GM12872 (cell line): ENCODE results near the gene DEGS2.

ENCODE experiments used
- TF ChIP-seq, protein P1 (sequence below): IDR thresholded peaks from 3 replicates; pipeline ENCODE4 v1.5.1; 2011; ENCODE audit warnings: low read depth, mild to moderate bottlenecking, low read length, moderate library complexity; ENCODE audit not compliant: insufficient read depth

Gene DEGS2

DNA sequence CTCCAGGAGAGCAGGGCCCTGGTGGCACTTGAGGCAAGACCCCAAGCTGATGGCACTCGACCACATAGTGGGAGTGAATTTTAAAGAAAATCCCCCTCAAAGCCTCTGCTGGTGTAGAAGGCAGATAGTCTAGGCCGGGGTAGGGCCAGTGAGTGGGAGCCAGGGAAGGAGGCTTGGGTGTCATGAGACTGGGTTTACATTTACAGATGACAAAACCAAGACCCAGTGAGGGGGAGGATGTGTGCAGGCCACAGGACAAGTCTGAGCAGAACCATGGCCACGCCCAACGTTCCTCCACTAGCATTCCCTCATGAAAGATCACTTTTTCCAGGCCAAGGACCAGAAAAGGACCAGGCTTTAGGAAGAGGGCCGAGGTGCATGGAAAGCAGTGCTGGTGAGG, 52.2 kb downstream of the DEGS2 start:
- TF ChIP-seq, protein P1, sequence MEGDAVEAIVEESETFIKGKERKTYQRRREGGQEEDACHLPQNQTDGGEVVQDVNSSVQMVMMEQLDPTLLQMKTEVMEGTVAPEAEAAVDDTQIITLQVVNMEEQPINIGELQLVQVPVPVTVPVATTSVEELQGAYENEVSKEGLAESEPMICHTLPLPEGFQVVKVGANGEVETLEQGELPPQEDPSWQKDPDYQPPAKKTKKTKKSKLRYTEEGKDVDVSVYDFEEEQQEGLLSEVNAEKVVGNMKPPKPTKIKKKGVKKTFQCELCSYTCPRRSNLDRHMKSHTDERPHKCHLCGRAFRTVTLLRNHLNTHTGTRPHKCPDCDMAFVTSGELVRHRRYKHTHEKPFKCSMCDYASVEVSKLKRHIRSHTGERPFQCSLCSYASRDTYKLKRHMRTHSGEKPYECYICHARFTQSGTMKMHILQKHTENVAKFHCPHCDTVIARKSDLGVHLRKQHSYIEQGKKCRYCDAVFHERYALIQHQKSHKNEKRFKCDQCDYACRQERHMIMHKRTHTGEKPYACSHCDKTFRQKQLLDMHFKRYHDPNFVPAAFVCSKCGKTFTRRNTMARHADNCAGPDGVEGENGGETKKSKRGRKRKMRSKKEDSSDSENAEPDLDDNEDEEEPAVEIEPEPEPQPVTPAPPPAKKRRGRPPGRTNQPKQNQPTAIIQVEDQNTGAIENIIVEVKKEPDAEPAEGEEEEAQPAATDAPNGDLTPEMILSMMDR, result no peak

DNA sequence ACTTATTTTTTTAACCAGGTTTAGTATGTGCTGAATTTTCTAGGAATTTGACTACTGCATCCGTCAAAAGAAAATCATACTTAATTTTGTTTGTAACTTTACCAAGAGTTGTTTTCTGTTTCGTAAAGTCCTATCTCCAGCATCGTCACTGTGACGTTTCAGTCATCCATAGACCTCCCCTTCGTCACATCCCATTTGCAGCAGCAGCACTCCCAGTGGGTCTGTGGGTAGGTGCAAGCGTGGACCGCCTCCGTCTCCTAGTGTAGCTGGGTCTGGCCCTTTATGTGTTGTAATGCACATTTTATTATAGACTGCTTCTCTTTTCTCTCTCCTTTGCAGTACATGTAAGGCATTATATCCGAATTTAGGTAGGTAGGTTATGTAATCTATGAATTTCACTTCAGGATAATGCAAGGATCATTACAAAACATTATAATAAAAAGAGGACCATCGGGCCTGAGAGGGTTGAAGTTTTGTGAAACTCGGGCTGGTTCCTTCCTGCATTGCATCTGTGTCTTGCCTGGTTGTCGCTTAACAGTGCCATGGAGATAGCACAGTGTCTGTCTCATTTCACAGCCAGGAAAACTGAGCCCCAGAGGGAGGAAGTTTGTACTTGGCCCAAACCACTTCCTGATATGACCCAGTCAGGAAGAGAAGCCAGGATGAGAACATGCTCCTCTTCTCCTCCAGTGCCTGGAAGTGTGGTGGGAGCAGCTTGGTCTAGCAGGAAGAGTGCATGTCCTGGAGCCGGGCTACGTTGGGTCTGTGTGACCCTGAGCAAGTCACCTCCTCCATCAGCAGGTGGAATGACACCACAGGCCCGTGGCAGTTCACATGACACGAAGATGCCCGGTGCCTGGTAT, 53.0 kb downstream of the DEGS2 start:
- TF ChIP-seq, protein P1, result no peak

DNA sequence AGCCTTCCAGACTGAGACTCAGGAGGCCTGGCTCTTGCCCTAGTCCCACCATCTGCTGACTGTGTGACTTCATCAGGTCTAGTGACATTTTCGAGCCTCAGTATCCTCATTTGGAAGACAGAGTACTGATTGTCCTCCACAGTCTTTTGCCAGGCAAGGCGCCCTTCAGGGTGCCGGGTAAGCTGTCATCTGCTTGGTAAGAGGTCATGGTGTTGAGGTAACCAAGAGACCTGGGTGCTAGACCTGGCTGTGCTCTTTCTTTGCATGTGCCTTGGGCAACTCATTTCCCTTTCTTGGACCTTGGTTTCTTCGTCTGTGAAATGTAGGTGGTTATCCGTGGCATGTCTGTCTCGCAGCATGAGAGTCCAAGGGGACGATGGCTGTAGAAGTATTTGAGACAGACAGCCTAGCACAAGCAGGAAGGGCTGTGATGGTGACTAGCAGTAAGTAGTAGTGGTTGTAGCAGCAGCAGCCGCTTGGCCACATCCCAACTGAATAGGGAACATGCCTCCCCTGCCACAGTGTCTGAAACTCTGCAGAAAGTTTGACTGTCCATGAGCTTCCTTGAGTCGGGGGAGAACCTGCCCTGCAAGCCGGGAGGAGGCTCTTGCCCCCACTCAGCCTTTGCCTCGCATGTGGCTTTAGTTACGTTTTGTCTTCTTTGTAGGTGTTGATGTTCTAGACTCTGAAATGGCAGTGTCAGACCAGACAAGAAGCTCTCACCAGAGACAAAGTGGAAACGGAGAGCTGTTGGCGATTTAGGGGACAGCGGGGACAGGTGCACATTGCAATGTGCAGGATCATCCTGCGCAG, 53.9 kb downstream of the DEGS2 start:
- TF ChIP-seq, protein P1, result no peak

DNA sequence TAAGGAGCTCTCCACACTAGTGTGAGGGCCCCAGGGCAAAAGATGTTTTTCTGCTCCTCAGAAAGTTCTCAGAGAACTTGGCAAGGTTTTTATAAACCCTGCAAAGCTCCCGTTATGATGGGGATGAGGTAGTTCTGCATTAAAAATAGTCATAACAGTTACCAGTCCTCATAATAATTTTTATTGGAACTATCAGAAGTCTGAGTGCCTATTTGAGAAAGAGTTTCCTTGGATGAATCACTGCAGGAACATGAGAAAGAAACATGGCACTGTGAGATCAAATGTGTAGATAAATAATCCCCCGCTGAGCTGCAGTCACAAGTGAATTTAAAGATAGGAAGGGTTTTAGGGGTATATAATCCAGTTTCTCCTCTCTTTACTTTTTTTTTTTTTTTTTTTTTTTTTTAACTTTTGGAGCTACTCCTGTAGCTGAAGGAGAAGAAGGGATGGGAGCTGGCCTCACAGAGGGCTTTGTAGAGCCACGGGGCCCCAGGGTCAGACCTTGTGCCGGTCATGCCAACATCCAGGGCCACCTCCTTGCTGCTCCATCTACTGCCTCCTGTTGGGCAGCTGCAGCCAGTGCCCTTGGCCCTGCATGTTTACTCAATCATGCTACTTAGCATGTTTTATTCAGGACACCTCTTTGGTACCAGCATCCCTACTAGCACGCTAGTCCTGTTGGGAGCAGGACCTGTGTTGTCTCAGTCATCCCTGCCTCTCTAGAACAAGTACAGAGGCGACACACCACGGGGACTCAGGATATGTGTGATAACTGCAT, 54.7 kb downstream of the DEGS2 start:
- TF ChIP-seq, protein P1, result peak; percentile 34; the same call in 1 of the 3 replicates

DNA sequence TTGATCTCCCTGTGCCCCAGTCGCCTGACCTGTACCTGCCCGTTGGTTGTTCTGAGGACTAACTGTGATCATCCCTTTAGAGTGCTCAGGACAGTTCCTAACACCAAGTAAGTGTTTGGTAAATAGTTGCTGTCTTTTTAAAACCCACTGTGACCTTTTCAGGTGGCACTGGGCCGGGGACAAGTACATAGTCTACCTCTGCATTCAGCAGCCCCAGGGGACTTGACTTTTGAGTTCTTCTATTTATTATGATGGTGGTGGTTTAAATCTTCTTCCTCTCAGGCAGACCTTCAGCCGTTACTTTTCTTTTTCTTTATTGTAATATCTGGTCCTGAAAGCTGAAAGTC, 55.5 kb downstream of the DEGS2 start:
- TF ChIP-seq, protein P1, result no peak

DNA sequence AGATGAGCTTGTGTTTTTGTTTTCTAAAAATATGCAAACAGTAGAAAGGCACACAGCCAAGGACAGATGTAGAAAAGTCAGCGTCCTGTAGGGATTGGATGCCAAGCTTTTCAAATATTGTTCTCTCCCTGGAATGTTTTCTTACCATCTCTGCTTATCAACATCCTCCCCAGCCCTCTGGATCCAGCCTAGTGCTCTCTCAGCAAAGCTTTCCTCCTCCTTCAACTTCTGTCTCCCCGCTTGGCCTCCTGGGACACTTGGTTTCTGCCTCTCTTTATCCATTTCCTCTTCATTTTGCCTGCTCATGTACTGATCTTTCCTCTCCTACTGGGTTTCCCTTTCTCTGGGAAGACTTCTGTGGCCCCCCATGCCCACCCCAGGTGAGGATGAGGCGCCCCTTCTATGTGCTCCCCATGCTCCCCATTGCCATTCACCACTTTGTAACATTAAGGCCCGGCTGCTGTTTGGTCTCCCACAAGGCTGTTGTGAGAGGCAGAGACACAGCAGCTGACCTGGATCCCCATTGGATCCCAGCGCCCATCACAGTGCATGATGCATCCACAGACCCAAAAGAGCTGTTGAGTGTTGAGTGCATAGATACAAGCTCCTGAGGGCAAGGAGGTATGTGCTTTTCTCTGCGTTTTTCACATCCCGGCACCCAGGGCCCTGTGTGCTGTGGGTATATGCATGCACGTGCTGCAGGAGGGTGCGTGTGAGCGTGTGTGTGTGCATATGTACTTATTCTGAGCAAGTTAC, 56.0 kb downstream of the DEGS2 start:
- TF ChIP-seq, protein P1, result no peak
